B cell (primary cell): ENCODE results near the gene ACTN3. TPM values are rescaled to one million over a fixed set of nuclear protein-coding genes. Genes with fewer than 3 reads are reported as not detected.

Source experiments
- ATAC-seq: fragments of 200-7000 bp; cut with Tn5 transposase; one replicate; pipeline ENCODE4 v1.10.0; 2021; ENCODE audit warnings: low read depth, mild to moderate bottlenecking, moderate number of reproducible peaks, moderate library complexity
- CTCF ChIA-PET: fragments of 350-600 bp; sonication (Branson Sonifier 250); formaldehyde crosslinking; loops from one replicate; lab custom pipeline; 2021; ENCODE audit warnings: antibody characterized with exemption, inconsistent platforms; lab: Charles Lee
- POLR2A ChIA-PET: fragments of 350-600 bp; sonication (Branson Sonifier 250); formaldehyde crosslinking; loops from one replicate; lab custom pipeline; 2021; ENCODE audit warnings: antibody characterized with exemption; lab: Charles Lee
- DNase-seq: peaks from one replicate; pipeline ENCODE4 v3.0.0; 2013
- H2AFZ ChIP-seq: 2 replicates; pipeline ENCODE4 v1.6.1; 2012; ENCODE audit warnings: mild to moderate bottlenecking, low read depth, low read length; ENCODE audit not compliant: insufficient read depth, poor library complexity, severe bottlenecking
- H3K27ac ChIP-seq, 2 donors: 1 replicate in 1 of 2; 2 replicates in 1 of 2; pipeline ENCODE4 v1.5.1; 2012 to 2013; ENCODE audit warnings: low read length in 2 of 2, mild to moderate bottlenecking in 2 of 2, moderate library complexity in 1 of 2
- H3K27me3 ChIP-seq, 4 experiments: fragments of 200-600 bp in 1 of 4; sonication (generic) in 1 of 4; replicated peaks in 1 of 4; 1 replicate in 2 of 4; 2 replicates in 2 of 4; pipeline versions ENCODE4 v1.6.1 to v1.7.0; 2013 to 2016; ENCODE audit warnings: low read length in 3 of 4, mild to moderate bottlenecking in 2 of 4, mixed read lengths in 1 of 4, moderate library complexity in 1 of 4; ENCODE audit not compliant: insufficient read depth in 4 of 4, control insufficient read depth in 3 of 4; ENCODE audit errors: control extremely low read depth in 1 of 4
- H3K36me3 ChIP-seq, 2 experiments: replicated peaks in 1 of 2; 1 replicate in 1 of 2; 2 replicates in 1 of 2; pipeline versions ENCODE4 v1.6.1 to v1.7.1; 2013; ENCODE audit warnings: low read length in 1 of 2; ENCODE audit not compliant: insufficient read depth in 2 of 2, control insufficient read depth in 1 of 2; ENCODE audit errors: control extremely low read depth in 1 of 2, extremely low read depth in 1 of 2
- H3K4me1 ChIP-seq, 2 donors: fragments of 200-600 bp in 1 of 2; sonication (generic) in 1 of 2; 1 replicate in 1 of 2; 2 replicates in 1 of 2; pipeline versions ENCODE4 v1.5.1 to v1.6.1; 2013 to 2017; ENCODE audit warnings: low read length in 2 of 2; ENCODE audit not compliant: control insufficient read depth in 2 of 2, insufficient read depth in 2 of 2
- H3K4me2 ChIP-seq: replicated peaks from 2 replicates; pipeline ENCODE3; 2012; ENCODE audit warnings: mild to moderate bottlenecking, low read depth, low read length; ENCODE audit not compliant: poor library complexity, severe bottlenecking
- H3K4me3 ChIP-seq, 5 experiments: fragments of 200-600 bp in 1 of 5; sonication (generic) in 1 of 5; 1 replicate in 3 of 5; 2 replicates in 2 of 5; pipeline versions ENCODE4 v1.5.1 to v1.7.0; 2011 to 2016; ENCODE audit warnings: low read length in 4 of 5, mild to moderate bottlenecking in 4 of 5, low read depth in 2 of 5, control low read depth in 1 of 5, moderate library complexity in 1 of 5; ENCODE audit not compliant: insufficient read depth in 1 of 5; ENCODE audit errors: control extremely low read depth in 1 of 5, extremely low read depth in 1 of 5
- H3K79me2 ChIP-seq: fragments of 200-600 bp; sonication (generic); one replicate; pipeline ENCODE4 v1.6.0; 2016; ENCODE audit warnings: low read length; ENCODE audit not compliant: control insufficient read depth, insufficient read depth
- H3K9ac ChIP-seq: fragments of 200-600 bp; sonication (generic); 2 replicates; pipeline ENCODE4 v1.6.1; 2017; ENCODE audit warnings: mild to moderate bottlenecking, low read length, moderate library complexity
- H3K9me3 ChIP-seq, 3 donors: one replicate each; pipeline versions ENCODE4 v1.6.1 to v1.7.1; 2013; ENCODE audit warnings: low read length in 2 of 3; ENCODE audit not compliant: control insufficient read depth in 2 of 3, insufficient read depth in 1 of 3; ENCODE audit errors: control extremely low read depth in 1 of 3
- H4K20me1 ChIP-seq: 2 replicates; pipeline ENCODE4 v1.6.0; 2012; ENCODE audit warnings: mild to moderate bottlenecking, low read length; ENCODE audit not compliant: insufficient read depth, control insufficient read depth, poor library complexity, severe bottlenecking
- H3K27ac Mint-ChIP-seq: one replicate; pipeline ENCODE4 v1.8.0; 2021; ENCODE audit warnings: mixed read lengths
- H3K27me3 Mint-ChIP-seq: one replicate; pipeline ENCODE4 v1.8.0; 2021; ENCODE audit warnings: mixed read lengths
- H3K4me1 Mint-ChIP-seq: one replicate; pipeline ENCODE4 v1.8.0; 2021; ENCODE audit warnings: mixed read lengths
- H3K4me3 Mint-ChIP-seq: one replicate; pipeline ENCODE4 v1.8.0; 2021; ENCODE audit warnings: mixed read lengths
- H3K9me3 Mint-ChIP-seq: one replicate; pipeline ENCODE4 v1.8.0; 2022; ENCODE audit warnings: mixed read lengths; ENCODE audit not compliant: insufficient read depth
- CTCF ChIP-seq: fragments of 200-600 bp; IDR thresholded peaks from one replicate; pipeline ENCODE4 v1.8.0; 2022; ENCODE audit warnings: antibody characterized with exemption, mild to moderate bottlenecking
- EZH2 ChIP-seq: IDR thresholded peaks from 2 replicates; pipeline ENCODE4 v1.6.1; 2012; ENCODE audit warnings: borderline replicate concordance, low read depth, mild to moderate bottlenecking, moderate library complexity, low read length; ENCODE audit not compliant: insufficient read depth, poor library complexity, severe bottlenecking
- WGBS: methylation state at CpG from one replicate; pipeline ENCODE4 v1.1.5; 2013; ENCODE audit warnings: missing lambda C conversion rate; ENCODE audit not compliant: insufficient coverage; 5-methylcytosine and 5-hydroxymethylcytosine counted together
- intact Hi-C: fragments of 100-400 bp; cut with micrococcal nuclease; formaldehyde crosslinking; loops from one replicate; pipeline ENCODE4 v1.10.0; 2022
- polyA plus RNA-seq: library from polyadenylated mRNA; depleted of rRNA; stranded (reverse); fragments of >200 nt; gene quantifications from 2 replicates; pipeline ENCODE4 v1.2.3, GENCODE V29; 2012
- total RNA-seq, 2 donors: library from RNA; stranded (reverse); fragments of 120-200 nt in 1 of 2; gene quantifications; 1 replicate in 1 of 2; 2 replicates in 1 of 2; pipeline versions ENCODE4 v1.2.3 to v1.2.4, GENCODE V29; 2013 to 2022

Gene ACTN3
- total and polyA plus RNA-seq, 2 donors (not counting 1 experiment from before 2014, with no cell fraction given): 0.22 TPM; not detected in 1

- ATAC-seq (peak; percentile 94), DNase-seq (peak; percentile 87)
- peak within 1 kb of the TSS in 1 of 2 donors; percentile 40 for H3K27ac ChIP-seq
- peaks cover 8% of the 10 kb centered on the region for H3K79me2 ChIP-seq
- H3K27ac Mint-ChIP-seq: peak within 1 kb of the TSS; percentile 61
- intact Hi-C loops: loop anchor here (1.0 to 2.0 kb wide), 5 partner anchors 30 to 168 kb away; partner anchors contain the start of genes ACTN3, DPP3, MRPL11 and PELI3
- H3K4me2 ChIP-seq: peak within 1 kb of the TSS; percentile 92
- peaks cover 16% of the 10 kb centered on the region for H3K4me1 Mint-ChIP-seq
- ChIA-PET POLR2A (interaction anchor here (0.7 to 1.2 kb wide), 3 partner anchors 9 to 44 kb away, joined by 4 to 7 read pairs (median 4); partner anchors contain the start of genes DPP3 and PELI3), CTCF (interaction anchor here (1.0 to 2.1 kb wide), 6 partner anchors 8 to 167 kb away, joined by 3 to 15 read pairs (median 3); partner anchors contain the start of genes BRMS1, DPP3 and RBM4B)
- H2AFZ ChIP-seq: peak within 1 kb of the TSS; percentile 92
- H3K4me1 ChIP-seq: peaks cover 11 to 14% of the 10 kb centered on the region in 2 donors
- peak within 1 kb of the TSS; percentile 80 for H3K9ac ChIP-seq
- H3K27me3 ChIP-seq: no peaks in the 10 kb centered on the region
- H3K36me3 ChIP-seq: peaks cover 0 to 3% of the 10 kb centered on the region in 2 experiments
- 3% methylated on average over 31 of the region's 31 CpGs for WGBS
- H3K27me3 Mint-ChIP-seq: no peaks in the 10 kb centered on the region
- H3K9me3 ChIP-seq: no peaks in the 10 kb centered on the region
- H3K9me3 Mint-ChIP-seq: no peaks in the 10 kb centered on the region
- no peaks in the 10 kb centered on the region for H4K20me1 ChIP-seq
- peak within 1 kb of the TSS; percentile 91 for H3K4me3 Mint-ChIP-seq
- H3K4me3 ChIP-seq: peak within 1 kb of the TSS; percentile 55 to 89 (median 85)
- TF ChIP-seq EZH2 (no peak), CTCF (no peak)
These were observed 36.3 kb upstream of the ACTN3 start, which contains the start of gene BBS1 for GRCh38 chr11:66510271-66510989. TSS of gene BBS1 (plus strand) at chr11:66510635. CDS start at chr11:66510660, 25 bp downstream.
